ENCODE results near the gene STKLD1.

The STKLD1 gene

DNA sequence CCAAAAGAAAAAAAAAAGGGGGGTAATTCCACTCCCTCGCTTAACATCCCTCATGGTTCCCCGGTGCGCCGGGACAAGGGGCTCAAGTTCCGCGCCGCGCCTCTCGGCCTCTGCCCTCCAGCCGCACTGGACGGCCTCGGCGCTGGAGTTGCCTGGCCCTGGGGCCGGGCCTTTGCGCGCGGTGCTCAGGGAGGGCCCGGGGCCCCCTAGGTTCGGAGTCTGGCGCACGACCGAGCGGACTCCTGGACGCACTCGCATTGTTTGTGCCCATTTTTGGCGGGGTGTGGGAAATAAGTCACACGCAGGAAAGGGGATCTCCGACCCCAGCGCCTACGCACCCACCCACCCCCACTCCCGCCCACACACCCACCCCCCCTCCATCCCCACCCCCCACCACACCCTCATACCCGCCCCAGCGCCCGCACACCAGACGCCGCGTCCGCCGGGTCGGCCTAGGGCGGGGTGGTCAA lies 28.6 kb upstream of the STKLD1 start:
- Histone ChIP-seq H2AFZ (ENCODE audit: low read depth) (peak overlapping the region; percentile 27; the same call in 1 of the 2 replicates), H3K4me1 (ENCODE audit: low read depth, poor library complexity, severe bottlenecking) (peaks cover 22% of the 10 kb centered on the region), H3K4me3 (IDR thresholded peaks at IDR 0.05; ENCODE audit: insufficient read depth, low read depth, low read length) (no peak overlapping the region), H3K36me3 (ENCODE audit: insufficient read depth) (peaks cover 29% of the 10 kb centered on the region), H4K20me1 (ENCODE audit: insufficient read depth) (peaks cover 7% of the 10 kb centered on the region; the same call in 1 of the 2 replicates), H3K79me2 (ENCODE audit: insufficient read depth, low read depth) (peaks cover 38% of the 10 kb centered on the region), H3K4me2 (peak overlapping the region; percentile 87), H3K9ac (peak overlapping the region; percentile 100), H3K27ac (peak overlapping the region; percentile 48), H3K27me3 (ENCODE audit: insufficient read depth, low read depth) (no peaks in the 10 kb centered on the region)
- TF ChIP-seq, protein P1, sequence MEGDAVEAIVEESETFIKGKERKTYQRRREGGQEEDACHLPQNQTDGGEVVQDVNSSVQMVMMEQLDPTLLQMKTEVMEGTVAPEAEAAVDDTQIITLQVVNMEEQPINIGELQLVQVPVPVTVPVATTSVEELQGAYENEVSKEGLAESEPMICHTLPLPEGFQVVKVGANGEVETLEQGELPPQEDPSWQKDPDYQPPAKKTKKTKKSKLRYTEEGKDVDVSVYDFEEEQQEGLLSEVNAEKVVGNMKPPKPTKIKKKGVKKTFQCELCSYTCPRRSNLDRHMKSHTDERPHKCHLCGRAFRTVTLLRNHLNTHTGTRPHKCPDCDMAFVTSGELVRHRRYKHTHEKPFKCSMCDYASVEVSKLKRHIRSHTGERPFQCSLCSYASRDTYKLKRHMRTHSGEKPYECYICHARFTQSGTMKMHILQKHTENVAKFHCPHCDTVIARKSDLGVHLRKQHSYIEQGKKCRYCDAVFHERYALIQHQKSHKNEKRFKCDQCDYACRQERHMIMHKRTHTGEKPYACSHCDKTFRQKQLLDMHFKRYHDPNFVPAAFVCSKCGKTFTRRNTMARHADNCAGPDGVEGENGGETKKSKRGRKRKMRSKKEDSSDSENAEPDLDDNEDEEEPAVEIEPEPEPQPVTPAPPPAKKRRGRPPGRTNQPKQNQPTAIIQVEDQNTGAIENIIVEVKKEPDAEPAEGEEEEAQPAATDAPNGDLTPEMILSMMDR (conservative IDR thresholded peaks at IDR 0.05; ENCODE audit: low read depth, low read length), result no peak

GRCh38 chr9:133347985-133348717 lies 28.0 kb upstream of the STKLD1 start, which contains the start of the genes MED22 and RPL7A:
Gene MED22 (minus strand): TSS chr9:133348131. CDS start chr9:133346662, 1,469 bp downstream.
Gene RPL7A (plus strand): TSS chr9:133348218. CDS start chr9:133348244, 26 bp downstream.
- H3K9ac ChIP-seq, result peak within 1 kb of the TSS; percentile 100
- H3K4me2 ChIP-seq, result peak within 1 kb of the TSS; percentile 90
- no peak within 1 kb of the TSS for H3K4me3 ChIP-seq (IDR thresholded peaks at IDR 0.05; ENCODE audit: insufficient read depth, low read depth, low read length)
- peaks cover 7% of the 10 kb centered on the region; the same call in 1 of the 2 replicates for H4K20me1 ChIP-seq (ENCODE audit: insufficient read depth)
- H2AFZ ChIP-seq (ENCODE audit: low read depth), result peak within 1 kb of the TSS; percentile 27; the same call in 1 of the 2 replicates
- TF ChIP-seq, protein P1 (conservative IDR thresholded peaks at IDR 0.05; ENCODE audit: low read depth, low read length), result no peak
- H3K27me3 ChIP-seq (ENCODE audit: insufficient read depth, low read depth), result no peaks in the 10 kb centered on the region
- peaks cover 38% of the 10 kb centered on the region for H3K79me2 ChIP-seq (ENCODE audit: insufficient read depth, low read depth)
- H3K36me3 ChIP-seq (ENCODE audit: insufficient read depth), result peaks cover 29% of the 10 kb centered on the region
- peak within 1 kb of the TSS; percentile 98 for H3K27ac ChIP-seq
- H3K4me1 ChIP-seq (ENCODE audit: low read depth, poor library complexity, severe bottlenecking), result peaks cover 22% of the 10 kb centered on the region

DNA sequence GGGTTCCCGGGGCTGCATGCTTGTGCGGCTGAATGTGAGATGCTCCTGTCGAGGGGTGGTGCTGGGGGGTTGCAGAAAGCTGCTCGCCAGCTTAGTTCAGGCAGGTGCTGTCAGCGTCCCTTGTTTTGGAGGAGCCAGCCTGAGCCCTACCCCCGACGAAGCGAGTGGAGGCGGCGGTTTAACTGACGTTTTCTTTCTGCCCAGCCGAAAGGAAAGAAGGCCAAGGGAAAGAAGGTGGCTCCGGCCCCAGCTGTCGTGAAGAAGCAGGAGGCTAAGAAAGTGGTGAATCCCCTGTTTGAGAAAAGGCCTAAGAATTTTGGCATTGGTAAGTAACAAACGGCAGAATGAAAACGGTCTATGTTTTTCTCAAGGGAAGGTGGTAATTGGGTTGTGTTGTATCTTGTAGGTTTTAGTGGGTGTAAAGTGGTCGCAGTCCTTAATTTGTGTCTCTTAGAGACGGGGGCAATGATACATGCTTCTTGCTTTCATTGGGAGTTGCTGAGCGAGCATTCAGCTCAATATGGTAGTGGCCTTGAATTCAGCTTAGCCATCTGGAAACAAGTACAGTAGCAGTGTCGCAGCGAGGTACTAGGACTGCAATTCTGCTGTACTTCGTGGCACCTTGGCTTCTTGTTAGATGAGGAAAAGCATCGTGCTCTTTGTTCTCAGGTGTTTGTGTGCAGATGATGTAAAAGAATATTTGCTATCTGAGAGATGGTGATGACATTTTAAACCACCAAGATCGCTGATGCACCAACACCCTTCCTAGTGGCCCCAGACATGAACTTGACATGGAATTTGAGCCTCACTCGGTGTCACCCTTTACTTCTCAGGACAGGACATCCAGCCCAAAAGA lies 27.2 kb upstream of the STKLD1 start:
- no peak overlapping the region for H2AFZ ChIP-seq (ENCODE audit: low read depth)
- TF ChIP-seq, protein P1 (conservative IDR thresholded peaks at IDR 0.05; ENCODE audit: low read depth, low read length), result no peak
- no peaks in the 10 kb centered on the region for H3K27me3 ChIP-seq (ENCODE audit: insufficient read depth, low read depth)
- H4K20me1 ChIP-seq (ENCODE audit: insufficient read depth), result peaks cover 7% of the 10 kb centered on the region; the same call in 1 of the 2 replicates
- peaks cover 38% of the 10 kb centered on the region for H3K79me2 ChIP-seq (ENCODE audit: insufficient read depth, low read depth)
- peaks cover 22% of the 10 kb centered on the region for H3K4me1 ChIP-seq (ENCODE audit: low read depth, poor library complexity, severe bottlenecking)
- peak overlapping the region; percentile 100 for H3K9ac ChIP-seq
- H3K4me2 ChIP-seq, result peak overlapping the region; percentile 90
- H3K27ac ChIP-seq, result peak overlapping the region; percentile 98
- no peak overlapping the region for H3K4me3 ChIP-seq (IDR thresholded peaks at IDR 0.05; ENCODE audit: insufficient read depth, low read depth, low read length)
- H3K36me3 ChIP-seq (ENCODE audit: insufficient read depth), result peaks cover 29% of the 10 kb centered on the region

DNA sequence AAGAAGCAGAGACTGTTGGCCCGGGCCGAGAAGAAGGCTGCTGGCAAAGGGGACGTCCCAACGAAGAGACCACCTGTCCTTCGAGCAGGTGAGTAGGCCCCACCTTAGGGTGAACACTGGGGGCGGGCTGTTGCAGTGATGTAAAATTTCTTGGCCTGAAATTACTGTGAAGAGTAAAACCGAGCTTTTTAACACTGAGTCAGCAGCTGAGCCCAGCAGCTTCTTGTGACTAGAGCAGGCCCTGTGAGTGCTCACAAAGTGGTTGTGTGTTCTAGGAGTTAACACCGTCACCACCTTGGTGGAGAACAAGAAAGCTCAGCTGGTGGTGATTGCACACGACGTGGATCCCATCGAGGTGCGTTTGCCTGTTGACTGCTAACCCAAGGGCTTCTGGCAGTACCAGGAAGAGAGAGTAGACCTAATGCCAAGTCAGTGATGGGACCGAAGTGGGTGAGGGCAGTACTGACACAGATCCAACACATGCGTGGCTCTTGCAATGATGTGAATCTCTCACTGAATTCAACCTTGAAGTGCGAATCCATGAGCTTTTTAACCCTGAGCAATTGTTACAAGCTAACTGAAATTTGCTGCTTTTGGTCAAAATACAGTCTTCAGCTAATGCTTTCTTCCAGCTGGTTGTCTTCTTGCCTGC lies 26.1 kb upstream of the STKLD1 start:
- Histone ChIP-seq H3K9ac (no peak overlapping the region), H3K27me3 (ENCODE audit: insufficient read depth, low read depth) (no peaks in the 10 kb centered on the region), H2AFZ (ENCODE audit: low read depth) (no peak overlapping the region), H3K4me1 (ENCODE audit: low read depth, poor library complexity, severe bottlenecking) (peaks cover 28% of the 10 kb centered on the region), H4K20me1 (ENCODE audit: insufficient read depth) (peaks cover 7% of the 10 kb centered on the region; the same call in 1 of the 2 replicates), H3K4me2 (peak overlapping the region; percentile 90; the same call in 1 of the 2 replicates), H3K27ac (peak overlapping the region; percentile 20; the same call in 1 of the 2 replicates), H3K36me3 (ENCODE audit: insufficient read depth) (peaks cover 29% of the 10 kb centered on the region), H3K4me3 (IDR thresholded peaks at IDR 0.05; ENCODE audit: insufficient read depth, low read depth, low read length) (no peak overlapping the region), H3K79me2 (ENCODE audit: insufficient read depth, low read depth) (peaks cover 48% of the 10 kb centered on the region)
- TF ChIP-seq, protein P1 (conservative IDR thresholded peaks at IDR 0.05; ENCODE audit: low read depth, low read length), result no peak
